H1 (cell line): Measurements from ENCODE around the gene PTPRG. TPM values are rescaled to one million over a fixed set of nuclear protein-coding genes. Genes with fewer than 3 reads are reported as not detected.

Source experiments
- CTCF ChIA-PET: fragments of 300-600 bp; sonication (Branson Sonifier 250); formaldehyde crosslinking; loops from one replicate; lab custom pipeline; 2021; ENCODE audit not compliant: partially characterized antibody; lab: Charles Lee
- POLR2A ChIA-PET: fragments of 300-600 bp; sonication (Branson Sonifier 250); formaldehyde crosslinking; loops from one replicate; lab custom pipeline; 2021; ENCODE audit warnings: inconsistent platforms; ENCODE audit not compliant: partially characterized antibody; lab: Charles Lee
- DNase-seq, 2 experiments: peaks; one replicate each; pipeline versions ENCODE4 v3.0.0 to v3.0.0-alpha.2; 2010 to 2022; ENCODE audit warnings: low spot score in 2 of 2, low read depth in 1 of 2, mixed read lengths in 1 of 2
- FAIRE-seq: peaks from 2 replicates; lab custom pipeline; 2011; peaks lifted over from hg19 to GRCh38; lab: Jason Lieb, UNC
- H2AFZ ChIP-seq: 2 replicates; pipeline ENCODE4 v1.8.1; 2012; ENCODE audit warnings: low read length, inconsistent platforms
- H2AK5ac ChIP-seq: 2 replicates; pipeline ENCODE4 v1.6.1; 2013; ENCODE audit warnings: low read depth, low read length
- H2BK120ac ChIP-seq: replicated peaks from 2 replicates; pipeline ENCODE3; 2013; ENCODE audit warnings: low read depth, low read length, inconsistent platforms
- H2BK12ac ChIP-seq: 2 replicates; pipeline ENCODE4 v1.6.1; 2013; ENCODE audit warnings: low read depth, low read length
- H2BK15ac ChIP-seq: 2 replicates; pipeline ENCODE4 v1.6.1; 2013; ENCODE audit warnings: low read length
- H2BK20ac ChIP-seq: 2 replicates; pipeline ENCODE4 v1.6.1; 2013; ENCODE audit warnings: low read length
- H2BK5ac ChIP-seq: 2 replicates; pipeline ENCODE4 v1.6.1; 2013; ENCODE audit warnings: low read depth, low read length
- H3K14ac ChIP-seq: 2 replicates; pipeline ENCODE4 v1.6.1; 2013; ENCODE audit warnings: inconsistent platforms; ENCODE audit not compliant: insufficient read length
- H3K18ac ChIP-seq: 2 replicates; pipeline ENCODE4 v1.6.1; 2013; ENCODE audit warnings: low read length; ENCODE audit errors: extremely low read depth
- H3K23ac ChIP-seq: 2 replicates; pipeline ENCODE4 v1.6.1; 2013; ENCODE audit warnings: inconsistent platforms; ENCODE audit not compliant: insufficient read length
- H3K23me2 ChIP-seq: 2 replicates; pipeline ENCODE4 v1.6.1; 2013; ENCODE audit warnings: low read depth, low read length
- H3K27ac ChIP-seq: 2 replicates; pipeline ENCODE4 v1.6.1; 2011; ENCODE audit warnings: low read depth, low read length, inconsistent platforms
- H3K27me3 ChIP-seq, 4 experiments: replicated peaks in 1 of 4; 1 replicate in 1 of 4; 2 replicates in 3 of 4; pipeline versions ENCODE4 v1.6.1 to v1.8.1; 2011 to 2013; ENCODE audit warnings: low read length in 3 of 4, mild to moderate bottlenecking in 3 of 4, inconsistent platforms in 2 of 4, mixed read lengths in 2 of 4, moderate library complexity in 1 of 4; ENCODE audit not compliant: control insufficient read depth in 3 of 4, insufficient read depth in 3 of 4; ENCODE audit errors: extremely low read depth in 1 of 4
- H3K36me3 ChIP-seq, 4 experiments: 2 replicates each; pipeline versions ENCODE4 v1.6.1 to v1.8.1; 2011 to 2013; ENCODE audit warnings: mild to moderate bottlenecking in 4 of 4, low read length in 3 of 4, moderate library complexity in 2 of 4, control low read depth in 1 of 4, inconsistent platforms in 1 of 4; ENCODE audit not compliant: insufficient read depth in 4 of 4, control insufficient read depth in 2 of 4
- H3K4ac ChIP-seq: replicated peaks from 2 replicates; pipeline ENCODE3; 2013; ENCODE audit warnings: low read length, low read depth, mixed read lengths, inconsistent platforms; ENCODE audit not compliant: insufficient read length
- H3K4me1 ChIP-seq, 4 experiments: replicated peaks in 1 of 4; 1 replicate in 1 of 4; 2 replicates in 3 of 4; pipeline versions ENCODE4 v1.6.1 to v1.8.1; 2011 to 2013; ENCODE audit warnings: low read length in 3 of 4, inconsistent platforms in 2 of 4, mixed read lengths in 1 of 4; ENCODE audit not compliant: insufficient read depth in 4 of 4, control insufficient read depth in 3 of 4
- H3K4me2 ChIP-seq, 2 experiments: 2 replicates each; pipeline versions ENCODE4 v1.6.1 to v1.8.1; 2011 to 2013; ENCODE audit warnings: low read depth in 2 of 2, low read length in 2 of 2, control low read depth in 1 of 2, inconsistent platforms in 1 of 2, mild to moderate bottlenecking in 1 of 2; ENCODE audit not compliant: insufficient read depth in 1 of 2
- H3K4me3 ChIP-seq, 4 experiments: fragments of 200-600, 300-600 bp in 1 of 4; sonication (generic), shearing (Covaris generic), sonication (Bioruptor Twin) in 1 of 4; 2 replicates each; pipeline versions ENCODE4 v1.5.1 to v1.8.1; 2011 to 2016; ENCODE audit warnings: low read length in 4 of 4, low read depth in 3 of 4, control low read depth in 2 of 4, inconsistent platforms in 2 of 4, mild to moderate bottlenecking in 2 of 4, mixed read lengths in 1 of 4, moderate library complexity in 1 of 4; ENCODE audit not compliant: insufficient read depth in 2 of 4; ENCODE audit errors: extremely low read depth in 1 of 4
- H3K56ac ChIP-seq: replicated peaks from 2 replicates; pipeline ENCODE3; 2013; ENCODE audit warnings: low read depth, mild to moderate bottlenecking, mixed read lengths, low read length, inconsistent platforms; ENCODE audit not compliant: insufficient read length
- H3K79me1 ChIP-seq: 2 replicates; pipeline ENCODE4 v1.6.1; 2013; ENCODE audit warnings: low read depth, low read length, control low read depth
- H3K79me2 ChIP-seq, 2 experiments: 2 replicates each; pipeline versions ENCODE4 v1.6.1 to v1.8.1; 2012 to 2013; ENCODE audit warnings: low read length in 2 of 2, mild to moderate bottlenecking in 2 of 2, inconsistent platforms in 1 of 2; ENCODE audit not compliant: insufficient read depth in 2 of 2, control insufficient read depth in 1 of 2
- H3K9ac ChIP-seq, 4 experiments: replicated peaks in 1 of 4; 1 replicate in 1 of 4; 2 replicates in 3 of 4; pipeline versions ENCODE4 v1.6.1 to v1.8.1; 2011 to 2013; ENCODE audit warnings: low read depth in 3 of 4, low read length in 3 of 4, control low read depth in 2 of 4, mild to moderate bottlenecking in 2 of 4, moderate library complexity in 2 of 4, inconsistent platforms in 1 of 4; ENCODE audit errors: extremely low read depth in 1 of 4
- H3K9me3 ChIP-seq, 2 experiments: 2 replicates each; pipeline versions ENCODE4 v1.6.1 to v1.8.1; 2012 to 2013; ENCODE audit warnings: mild to moderate bottlenecking in 2 of 2, moderate library complexity in 2 of 2, control low read depth in 1 of 2, inconsistent platforms in 1 of 2, low read depth in 1 of 2, low read length in 1 of 2, mixed read lengths in 1 of 2; ENCODE audit not compliant: insufficient read depth in 2 of 2
- H4K20me1 ChIP-seq, 2 experiments: replicated peaks in 1 of 2; 2 replicates each; pipeline versions ENCODE3 to v1.8.1; 2011 to 2013; ENCODE audit warnings: inconsistent platforms in 2 of 2, low read length in 2 of 2, mild to moderate bottlenecking in 1 of 2; ENCODE audit not compliant: insufficient read depth in 2 of 2, control insufficient read depth in 1 of 2
- H4K5ac ChIP-seq: 2 replicates; pipeline ENCODE4 v1.6.1; 2013; ENCODE audit warnings: low read length, low read depth, mixed read lengths, inconsistent platforms; ENCODE audit not compliant: insufficient read length
- H4K8ac ChIP-seq: 2 replicates; pipeline ENCODE4 v1.8.0; 2013; ENCODE audit warnings: mild to moderate bottlenecking, moderate library complexity, low read length, inconsistent platforms; ENCODE audit not compliant: insufficient read depth; ENCODE audit errors: extremely low read depth
- H4K91ac ChIP-seq: replicated peaks from 2 replicates; pipeline ENCODE3; 2013; ENCODE audit warnings: low read length, mixed read lengths, inconsistent platforms; ENCODE audit not compliant: insufficient read length
- CBX8 ChIP-seq: fragments of 300-800, 300-1000 bp; sonication (generic); IDR thresholded peaks from 2 replicates; pipeline ENCODE4 v1.7.1; 2016; ENCODE audit warnings: low read depth, low read length, borderline replicate concordance
- CTBP2 ChIP-seq: IDR thresholded peaks from 2 replicates; pipeline ENCODE4 v1.7.0; 2011; ENCODE audit warnings: borderline replicate concordance, mild to moderate bottlenecking, moderate library complexity, mixed read lengths, low read length; ENCODE audit not compliant: insufficient read depth, insufficient read length
- CTCF ChIP-seq, 3 experiments: IDR thresholded peaks; 1 replicate in 2 of 3; 2 replicates in 1 of 3; pipeline versions ENCODE4 v1.5.1 to v1.6.1; 2011; ENCODE audit warnings: low read length in 3 of 3, mild to moderate bottlenecking in 3 of 3, inconsistent platforms in 2 of 3, low read depth in 1 of 3, moderate library complexity in 1 of 3; ENCODE audit not compliant: insufficient read depth in 1 of 3; ENCODE audit errors: control extremely low read depth in 1 of 3
- EP300 ChIP-seq, 2 experiments: IDR thresholded peaks; 1 replicate in 1 of 2; 2 replicates in 1 of 2; pipeline ENCODE4 v1.6.1; 2011 to 2012; ENCODE audit warnings: low read depth in 2 of 2, low read length in 2 of 2, mild to moderate bottlenecking in 2 of 2, borderline replicate concordance in 1 of 2, inconsistent platforms in 1 of 2, moderate library complexity in 1 of 2
- EZH2 ChIP-seq: fragments of 200-600 bp; sonication (generic); IDR thresholded peaks from 2 replicates; pipeline ENCODE4 v1.7.1; 2012; ENCODE audit warnings: low read depth, mild to moderate bottlenecking, moderate library complexity, low read length, inconsistent platforms; ENCODE audit not compliant: severe bottlenecking
- KDM4A ChIP-seq: IDR thresholded peaks from one replicate; pipeline ENCODE4 v1.7.1; 2012; ENCODE audit warnings: low read depth, mild to moderate bottlenecking, moderate library complexity, low read length, inconsistent platforms; ENCODE audit not compliant: severe bottlenecking
- NRF1 ChIP-seq: IDR thresholded peaks from 2 replicates; pipeline ENCODE4 v1.6.1; 2011; ENCODE audit warnings: mild to moderate bottlenecking, low read depth, low read length, improper control_type of control experiment
- PHF8 ChIP-seq: fragments of 200-600 bp; sonication (generic); conservative IDR thresholded peaks from 2 replicates; pipeline ENCODE4 v1.7.1; 2012; ENCODE audit warnings: low read depth, mild to moderate bottlenecking, inconsistent platforms, low read length, moderate library complexity
- SP4 ChIP-seq: IDR thresholded peaks from 2 replicates; pipeline ENCODE4 v1.6.1; 2012; ENCODE audit warnings: low read length, inconsistent platforms
- TEAD4 ChIP-seq: IDR thresholded peaks from 2 replicates; pipeline ENCODE4 v1.6.1; 2012; ENCODE audit warnings: low read depth, low read length, inconsistent platforms, mixed read lengths
- ZNF274 ChIP-seq: IDR thresholded peaks from 2 replicates; pipeline ENCODE4 v1.7.0; 2012; ENCODE audit warnings: low read length, borderline replicate concordance; ENCODE audit errors: extremely low read depth
- WGBS, 2 experiments: shearing (Covaris generic) in 1 of 2; methylation state at CpG; one replicate each; pipeline versions ENCODE4 v1.1.6 to v1.1.7; 2013 to 2015; ENCODE audit warnings: low lambda C conversion rate in 2 of 2, mixed read lengths in 2 of 2, inconsistent platforms in 1 of 2, low coverage in 1 of 2, missing lambda C conversion rate in 1 of 2; ENCODE audit not compliant: insufficient replicate concordance in 2 of 2, insufficient coverage in 1 of 2, insufficient read length in 1 of 2; ENCODE audit errors: extremely low coverage in 1 of 2, missing lambda C conversion rate in 1 of 2; 5-methylcytosine and 5-hydroxymethylcytosine counted together
- polyA plus RNA-seq, 7 experiments: library from polyadenylated mRNA; depleted of rRNA in 3 of 7; stranded (reverse) in 5 of 7; unstranded in 2 of 7; fragments of >200 nt in 5 of 7; fragments of 200-250 nt in 2 of 7; gene quantifications; 1 replicate in 5 of 7; 2 replicates in 1 of 7; 4 replicates in 1 of 7; pipeline versions ENCODE4 v1.2.1 to v1.2.3, GENCODE V29; 2011 to 2013; ENCODE audit warnings: missing spikeins in 2 of 7, mixed read lengths in 2 of 7
- total RNA-seq: library from RNA; stranded (reverse); fragmentation: NEBNext Ultra II Directional; extraction: Animal tissue kit (Norgen Biotek cat#: 25700); gene quantifications from 2 replicates; pipeline ENCODE4 v1.2.1, GENCODE V29; 2021

PTPRG gene
- total and polyA plus RNA-seq, 2 of the 8 experiments (the other 6 are each of a cell fraction or from before 2014, with no cell fraction given), result 23.3 to 96.2 TPM

- Histone ChIP-seq H2BK12ac (no peak overlapping the region), H3K23ac (no peak overlapping the region), H2BK15ac (no peak overlapping the region), H2BK5ac (no peak overlapping the region), H2AK5ac (no peak overlapping the region), H3K79me1 (peaks cover 3% of the 10 kb centered on the region; the same call in 1 of the 2 replicates), H2BK20ac (no peak overlapping the region), H3K23me2 (no peaks in the 10 kb centered on the region), H2BK120ac (no peak overlapping the region), H3K9me3 (no peaks in the 10 kb centered on the region), H4K20me1 (peaks cover 0 to 3% of the 10 kb centered on the region in 2 experiments), H3K36me3 (no peaks in the 10 kb centered on the region), H4K91ac (no peak overlapping the region), H3K27ac (no peak overlapping the region), H3K4me1 (peaks cover 0 to 2% (median 2%) of the 10 kb centered on the region in 4 experiments; a peak in 1 of 7 replicates), H3K14ac (no peak overlapping the region), H3K79me2 (peaks cover 0 to 50% of the 10 kb centered on the region in 2 experiments; a peak in 2 of 4 replicates), H2AFZ (no peak overlapping the region), H3K56ac (no peak overlapping the region), H3K9ac (no peak overlapping the region; a peak in 1 of 7 replicates), H4K8ac (no peak overlapping the region), H3K18ac (no peak overlapping the region), H3K4ac (no peak overlapping the region), H3K4me3 (no peak overlapping the region), H4K5ac (no peak overlapping the region), H3K4me2 (no peak overlapping the region), H3K27me3 (no peaks in the 10 kb centered on the region)
- FAIRE-seq (no peak), DNase-seq (no peak)
- POLR2A ChIA-PET, result no interaction called here
- WGBS, 2 experiments, result 90% methylated on average over 5 of the region's 5 CpGs; no CpG with 5 or more reads in 1 of the 2 experiments
- CTCF ChIA-PET, result interaction anchor here (1.0 kb wide), 1 partner anchor 11 kb away, joined by 3 read pairs; no protein-coding TSS in a partner anchor
- TF ChIP-seq NRF1, result no peak
- TF ChIP-seq EP300 (IDR thresholded peaks at IDR 0.05; ENCODE audit: borderline replicate concordance in 1 of 2, low read depth in 2 of 2, low read length in 2 of 2), result no peak
- TF ChIP-seq KDM4A, result no peak
- TF ChIP-seq TEAD4, result no peak
- TF ChIP-seq ZNF274, result no peak
- no peak for TF ChIP-seq PHF8
- no peak for TF ChIP-seq EZH2
- no peak for TF ChIP-seq CTCF (IDR thresholded peaks at IDR 0.05; ENCODE audit: control extremely low read depth in 1 of 3, insufficient read depth in 1 of 3, low read depth in 1 of 3, low read length in 3 of 3)
- TF ChIP-seq SP4, result no peak
- TF ChIP-seq CBX8, result no peak
- TF ChIP-seq CTBP2, result no peak
Measured at GRCh38 chr3:62056658-62057057, 495.3 kb downstream of the PTPRG start.
